Measurements from ENCODE around the gene SNRPB. TPM values are rescaled to one million over a fixed set of nuclear protein-coding genes. Genes with fewer than 3 reads are reported as not detected.

Gene SNRPB
- total and polyA plus RNA-seq, 2 donors (not counting 3 experiments of a cell fraction or from before 2014, with no cell fraction given): 296 to 340 TPM

- H2AFZ ChIP-seq (ENCODE audit: low read depth, low read length): no peak overlapping the region
- H3K27ac ChIP-seq (ENCODE audit: insufficient read depth, low read depth, low read length): peak overlapping the region; percentile 52
- peaks cover 11% of the 10 kb centered on the region for H3K4me1 ChIP-seq (ENCODE audit: control insufficient read depth, extremely low read depth, insufficient read depth, low read length)
- H4K20me1 ChIP-seq (replicated peaks; ENCODE audit: control insufficient read depth, extremely low read depth, insufficient read depth, low read length): no peaks in the 10 kb centered on the region
- no peaks in the 10 kb centered on the region for H3K9me3 ChIP-seq (replicated peaks; ENCODE audit: control insufficient read depth, insufficient read depth, low read length)
- DNase-seq (ENCODE audit: low read depth, low spot score) (peak; percentile 66), FAIRE-seq (peak; percentile 42)
- dilution Hi-C loops (cut with MboI; ENCODE audit: extremely low pct_ligation_motif_present, low sequenced_read_pairs): no loop called here
- POLR2A ChIA-PET: interaction anchor here (0.7 kb wide), 2 partner anchors 9 to 1623 kb away, joined by 3 to 4 read pairs; no protein-coding TSS in a partner anchor
- no peaks in the 10 kb centered on the region for H3K79me2 ChIP-seq (ENCODE audit: control insufficient read depth, insufficient read depth, low read length)
- H3K36me3 ChIP-seq (ENCODE audit: control insufficient read depth in 2 of 2, extremely low read depth in 1 of 2, insufficient read depth in 2 of 2, low read length in 2 of 2): no peaks in the 10 kb centered on the region
- H3K9me1 ChIP-seq (replicated peaks; ENCODE audit: control insufficient read depth, extremely low read depth, insufficient read depth, low read length): no peaks in the 10 kb centered on the region
- H3K27me3 ChIP-seq (ENCODE audit: control insufficient read depth in 2 of 2, insufficient read depth in 2 of 2, low read length in 2 of 2): no peaks in the 10 kb centered on the region
- H3K4me2 ChIP-seq (ENCODE audit: insufficient read depth, low read length): no peak overlapping the region
- no peak for TF ChIP-seq JUN (IDR thresholded peaks at IDR 0.05; ENCODE audit: borderline replicate concordance, insufficient read depth, insufficient read length, low read depth)
- peak; percentile 13 to 14 for TF ChIP-seq CTCF (IDR thresholded peaks at IDR 0.05; ENCODE audit: extremely low read depth in 1 of 2, insufficient read depth in 1 of 2, low read depth in 1 of 2, low read length in 2 of 2)
- BruUV-seq (replicated peaks): no TSS peak
- intact Hi-C loops (cut with micrococcal nuclease): no loop called here
- CTCF ChIA-PET: interaction anchor here (1.4 to 2.0 kb wide), 5 partner anchors 18 to 47 kb away, joined by 4 to 14 read pairs (median 4); no protein-coding TSS in a partner anchor
- H3K9ac ChIP-seq (replicated peaks; ENCODE audit: extremely low read depth, insufficient read depth, low read length): no peak overlapping the region
- H3K4me3 ChIP-seq (replicated peaks in 1 of 3; ENCODE audit: insufficient read depth in 1 of 3, low read depth in 1 of 3, low read length in 3 of 3): no peak overlapping the region
Measured at GRCh38 chr20:2476742-2477615, 6.4 kb upstream of the SNRPB start.

All from endothelial cell of umbilical vein (primary cell).